ENCODE measurements around the gene NPLOC4. TPM values are rescaled to one million over a fixed set of nuclear protein-coding genes. Genes with fewer than 3 reads are reported as not detected.
A peak's percentile ranks its signal among the peaks of the same experiment; 100 is the strongest.

The NPLOC4 gene
- total and polyA plus RNA-seq, 2 of the 8 experiments (the other 6 are each of a cell fraction or from before 2014, with no cell fraction given): 70.7 to 92.7 TPM

DNA sequence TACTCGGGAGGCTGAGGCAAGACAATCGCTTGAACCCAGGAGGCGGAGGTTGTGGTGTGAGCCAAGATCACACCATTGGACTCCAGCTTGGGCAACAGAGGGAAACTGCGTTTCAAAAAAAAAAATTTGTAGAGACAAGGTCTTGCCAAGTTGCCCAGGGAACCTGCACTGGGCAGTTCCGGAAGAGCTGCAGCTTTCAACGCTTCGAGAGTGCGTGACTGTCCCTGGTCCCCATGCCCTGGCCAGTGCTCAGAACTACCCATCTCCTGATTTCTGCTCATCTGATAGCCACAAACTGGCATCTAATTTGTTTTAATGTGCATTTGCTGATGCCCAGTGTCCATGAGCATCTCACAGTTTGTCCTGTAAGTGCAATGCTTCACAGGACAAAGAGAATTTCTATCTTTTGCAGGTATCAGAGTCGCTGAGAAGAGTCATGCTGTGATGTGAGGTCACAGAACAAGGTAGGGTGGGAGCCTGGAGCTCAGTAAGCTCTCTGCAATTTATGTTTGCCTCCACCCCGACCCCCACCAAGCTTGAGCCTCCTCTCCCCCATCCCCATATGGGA is 128.2 kb downstream of the NPLOC4 start (continued):
- peak; percentile 53; the same call in 1 of the 2 replicates for TF ChIP-seq GTF2F1 (IDR thresholded peaks at IDR 0.05; ENCODE audit: borderline replicate concordance, low read depth, low read length)
- TF ChIP-seq TBP (IDR thresholded peaks at IDR 0.05; ENCODE audit: low read depth, low read length): no peak
- no peak for TF ChIP-seq MAFK (IDR thresholded peaks at IDR 0.05; ENCODE audit: low read depth, low read length)
- TF ChIP-seq TAF1 (IDR thresholded peaks at IDR 0.05; ENCODE audit: low read depth, low read length): no peak
- no peak for TF ChIP-seq NANOG (IDR thresholded peaks at IDR 0.05; ENCODE audit: insufficient read depth, low read depth, low read length, poor library complexity, severe bottlenecking)
- TF ChIP-seq, protein P1, sequence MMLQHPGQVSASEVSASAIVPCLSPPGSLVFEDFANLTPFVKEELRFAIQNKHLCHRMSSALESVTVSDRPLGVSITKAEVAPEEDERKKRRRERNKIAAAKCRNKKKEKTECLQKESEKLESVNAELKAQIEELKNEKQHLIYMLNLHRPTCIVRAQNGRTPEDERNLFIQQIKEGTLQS (IDR thresholded peaks at IDR 0.05; ENCODE audit: insufficient read depth, low read depth, low read length): no peak
- TF ChIP-seq MAX (IDR thresholded peaks at IDR 0.05): no peak
- TF ChIP-seq CHD7 (IDR thresholded peaks at IDR 0.05; ENCODE audit: insufficient replicate concordance, low read length): no peak
- TF ChIP-seq, protein P2, sequence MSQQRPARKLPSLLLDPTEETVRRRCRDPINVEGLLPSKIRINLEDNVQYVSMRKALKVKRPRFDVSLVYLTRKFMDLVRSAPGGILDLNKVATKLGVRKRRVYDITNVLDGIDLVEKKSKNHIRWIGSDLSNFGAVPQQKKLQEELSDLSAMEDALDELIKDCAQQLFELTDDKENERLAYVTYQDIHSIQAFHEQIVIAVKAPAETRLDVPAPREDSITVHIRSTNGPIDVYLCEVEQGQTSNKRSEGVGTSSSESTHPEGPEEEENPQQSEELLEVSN (IDR thresholded peaks at IDR 0.05): no peak

Measured in H1 (cell line).